GM19324 (cell line): ENCODE results near the gene PIK3R6.

Experiments
- ATAC-seq: cut with Tn5 transposase; IDR thresholded peaks from one replicate; pipeline ENCODE4 v1.9.1; 2021; ENCODE audit warnings: mild to moderate bottlenecking, moderate library complexity; ENCODE audit not compliant: unreplicated experiment, low FRiP score

The PIK3R6 gene

GRCh38 chr17:8856869-8857575, 10.5 kb downstream of the PIK3R6 start:
- ATAC-seq, result no peak

GRCh38 chr17:8856205-8856603, 11.3 kb downstream of the PIK3R6 start:
- ATAC-seq, result peak; percentile 5

GRCh38 chr17:8855477-8856204, 11.8 kb downstream of the PIK3R6 start:
- ATAC-seq, result peak; percentile 35

GRCh38 chr17:8851600-8851999, 15.9 kb downstream of the PIK3R6 start:
- no peak for ATAC-seq

GRCh38 chr17:8849311-8850041, 18.0 kb downstream of the PIK3R6 start:
- ATAC-seq, result no peak

- no peak for ATAC-seq
Observed at GRCh38 chr17:8847891-8848290, 19.6 kb downstream of the PIK3R6 start.

- ATAC-seq, result no peak
Observed at GRCh38 chr17:8846768-8847211, 20.7 kb downstream of the PIK3R6 start.

GRCh38 chr17:8844229-8845218, 22.9 kb downstream of the PIK3R6 start:
- no peak for ATAC-seq

- ATAC-seq, result no peak
Observed at GRCh38 chr17:8843344-8843743, 24.1 kb downstream of the PIK3R6 start.

- no peak for ATAC-seq
Observed at GRCh38 chr17:8841844-8842243, 25.6 kb downstream of the PIK3R6 start.

- ATAC-seq, result no peak
Observed at GRCh38 chr17:8839410-8839935, 28.0 kb downstream of the PIK3R6 start.

- ATAC-seq, result no peak
Observed at GRCh38 chr17:8838551-8839095, 28.9 kb downstream of the PIK3R6 start.

- ATAC-seq, result no peak
Observed at GRCh38 chr17:8837563-8838075, 29.9 kb downstream of the PIK3R6 start.

GRCh38 chr17:8836821-8837562, 30.5 kb downstream of the PIK3R6 start:
- no peak for ATAC-seq

GRCh38 chr17:8835631-8836364, 31.7 kb downstream of the PIK3R6 start:
- no peak for ATAC-seq

GRCh38 chr17:8835106-8835505, 32.4 kb downstream of the PIK3R6 start:
- no peak for ATAC-seq

GRCh38 chr17:8832711-8833352, 34.6 kb downstream of the PIK3R6 start:
- ATAC-seq, result no peak
